HUDEP-2 (cell line): ENCODE results near the gene PDIA2.

ENCODE experiments used
- DNase-seq, 76 experiments: peaks; one replicate each; lab custom pipeline; 2025; ENCODE audit not compliant: unreplicated experiment in 76 of 76; lab: John Stamatoyannopoulos, UW

The PDIA2 gene

GRCh38 chr16:279531-279930 is 3.4 kb upstream of the PDIA2 start:
- DNase-seq: no peak

- DNase-seq: no peak
Measured at GRCh38 chr16:280005-280460, 2.9 kb upstream of the PDIA2 start.

- DNase-seq: no peak
Measured at GRCh38 chr16:280552-280951, 2.4 kb upstream of the PDIA2 start, which contains the start of gene ARHGDIG. TSS of gene ARHGDIG (plus strand) at chr16:280591. CDS start at chr16:280681, 90 bp downstream.

- no peak for DNase-seq
Measured at GRCh38 chr16:280991-281659, 1.8 kb upstream of the PDIA2 start.

- DNase-seq: no peak
Measured at GRCh38 chr16:281660-282255, 1.2 kb upstream of the PDIA2 start.

- no peak for DNase-seq
Measured at GRCh38 chr16:282491-282890, 473 bp upstream of the PDIA2 start.

- DNase-seq: no peak
Measured at GRCh38 chr16:284204-285120, 1.5 kb downstream of the PDIA2 start.

- no peak for DNase-seq
Measured at GRCh38 chr16:285146-286055, 2.4 kb downstream of the PDIA2 start.

GRCh38 chr16:286491-287297 is 3.7 kb downstream of the PDIA2 start:
- no peak for DNase-seq

GRCh38 chr16:287298-287811 is 4.4 kb downstream of the PDIA2 start:
- DNase-seq: no peak

GRCh38 chr16:287981-288920 is 5.3 kb downstream of the PDIA2 start:
- no peak for DNase-seq

- no peak for DNase-seq
Measured at GRCh38 chr16:289395-289997, 6.5 kb downstream of the PDIA2 start.

GRCh38 chr16:290015-290680 is 7.2 kb downstream of the PDIA2 start:
- DNase-seq: no peak

GRCh38 chr16:290681-291405 is 7.9 kb downstream of the PDIA2 start:
- no peak for DNase-seq

- DNase-seq: no peak
Measured at GRCh38 chr16:291539-291938, 8.6 kb downstream of the PDIA2 start.

GRCh38 chr16:293043-293775 is 10.2 kb downstream of the PDIA2 start:
- no peak for DNase-seq
